HEK293 (cell line): Measurements from ENCODE around the gene UPK3A.

Experiments
- CTCF ChIA-PET: fragments of 350-600 bp; formaldehyde crosslinking; extraction: SDS; loops from one replicate; lab custom pipeline; 2021; ENCODE audit warnings: antibody characterized with exemption; lab: Yijun Ruan, JAX
- POLR2A ChIA-PET: fragments of 300-600 bp; formaldehyde crosslinking; extraction: SDS; loops from one replicate; lab custom pipeline; 2020; ENCODE audit warnings: antibody characterized with exemption, inconsistent platforms; lab: Yijun Ruan, JAX
- H3K27ac ChIP-seq: fragments of 200-500 bp; sonication (Bioruptor generic); 2 replicates; pipeline ENCODE4 v1.5.1; 2014; ENCODE audit warnings: low read depth, low read length, control low read depth, inconsistent platforms; ENCODE audit errors: extremely low read depth
- H3K36me3 ChIP-seq, 2 experiments: fragments of 200-500 bp in 1 of 2; sonication (Bioruptor generic) in 1 of 2; 1 replicate in 1 of 2; 2 replicates in 1 of 2; pipeline ENCODE4 v1.5.1; 2014 to 2017; ENCODE audit warnings: inconsistent platforms in 2 of 2, low read length in 2 of 2; ENCODE audit not compliant: control insufficient read depth in 2 of 2, insufficient read depth in 1 of 2
- H3K4me1 ChIP-seq: fragments of 200-500 bp; sonication (Bioruptor generic); 2 replicates; pipeline ENCODE4 v1.5.1; 2014; ENCODE audit warnings: mild to moderate bottlenecking, low read length, inconsistent platforms; ENCODE audit not compliant: control insufficient read depth, insufficient read depth
- H3K4me3 ChIP-seq: 2 replicates; pipeline ENCODE4 v1.5.1; 2011; ENCODE audit warnings: low read depth, mild to moderate bottlenecking, control low read depth, low read length, moderate library complexity
- H3K9me3 ChIP-seq: fragments of 200-500 bp; sonication (Bioruptor generic); 2 replicates; pipeline ENCODE4 v1.5.1; 2014; ENCODE audit warnings: low read depth, low read length, inconsistent platforms; ENCODE audit not compliant: control insufficient read depth, insufficient read depth
- GLIS2 ChIP-seq: fragments of 450-650 bp; formaldehyde crosslinking; IDR thresholded peaks from 2 replicates; pipeline ENCODE4 v1.5.1; 2016; ENCODE audit warnings: missing biosample characterization, missing genetic modification characterization
- PRDM1 ChIP-seq: fragments of 450-650 bp; formaldehyde crosslinking; IDR thresholded peaks from 2 replicates; pipeline ENCODE4; 2016; ENCODE audit warnings: missing biosample characterization, missing genetic modification characterization
- ZNF311 ChIP-seq: fragments of 450-650 bp; formaldehyde crosslinking; IDR thresholded peaks from 2 replicates; pipeline ENCODE4 v1.5.1; 2017; ENCODE audit warnings: missing biosample characterization, missing genetic modification characterization, borderline replicate concordance
- ZNF391 ChIP-seq: fragments of 450-650 bp; formaldehyde crosslinking; IDR thresholded peaks from 2 replicates; pipeline ENCODE4 v1.5.1; 2016; ENCODE audit warnings: low read depth, missing biosample characterization, missing genetic modification characterization, borderline replicate concordance
- ZNF416 ChIP-seq: fragments of 450-650 bp; formaldehyde crosslinking; IDR thresholded peaks from 2 replicates; pipeline ENCODE4 v1.5.1; 2016; ENCODE audit warnings: missing biosample characterization, missing genetic modification characterization
- ZNF423 ChIP-seq: fragments of 450-650 bp; formaldehyde crosslinking; IDR thresholded peaks from 2 replicates; pipeline ENCODE4 v1.5.1; 2016; ENCODE audit warnings: missing biosample characterization, missing genetic modification characterization
- ZNF510 ChIP-seq: fragments of 450-650 bp; formaldehyde crosslinking; IDR thresholded peaks from 2 replicates; pipeline ENCODE4 v1.5.1; 2018; ENCODE audit warnings: mild to moderate bottlenecking, missing genetic modification characterization, missing biosample characterization; ENCODE audit not compliant: insufficient replicate concordance
- ZNF549 ChIP-seq: fragments of 450-650 bp; IDR thresholded peaks from 2 replicates; pipeline ENCODE4 v1.5.1; 2018; ENCODE audit warnings: missing biosample characterization, missing genetic modification characterization, mild to moderate bottlenecking, inconsistent platforms, moderate library complexity
- ZNF560 ChIP-seq: fragments of 450-650 bp; formaldehyde crosslinking; IDR thresholded peaks from 2 replicates; pipeline ENCODE4 v1.5.1; 2017; ENCODE audit warnings: missing biosample characterization, missing genetic modification characterization, borderline replicate concordance
- ZNF654 ChIP-seq: fragments of 450-650 bp; formaldehyde crosslinking; IDR thresholded peaks from 2 replicates; pipeline ENCODE4 v1.5.1; 2016; ENCODE audit warnings: low read depth, missing biosample characterization, missing genetic modification characterization
- ZNF843 ChIP-seq: fragments of 450-650 bp; formaldehyde crosslinking; IDR thresholded peaks from 2 replicates; pipeline ENCODE4 v1.5.1; 2016; ENCODE audit warnings: missing biosample characterization, missing genetic modification characterization
- TF ChIP-seq, protein P1 (sequence below): fragments of 450-650 bp; formaldehyde crosslinking; IDR thresholded peaks from 2 replicates; pipeline ENCODE4 v1.5.1; 2016; ENCODE audit warnings: missing biosample characterization, missing genetic modification characterization
- TF ChIP-seq, protein P2 (sequence below): fragments of 450-650 bp; formaldehyde crosslinking; IDR thresholded peaks from 2 replicates; pipeline ENCODE4 v1.5.1; 2016; ENCODE audit warnings: missing biosample characterization, missing genetic modification characterization
- TF ChIP-seq, protein P3 (sequence below): fragments of 450-650 bp; formaldehyde crosslinking; IDR thresholded peaks from 2 replicates; pipeline ENCODE4 v1.5.1; 2017; ENCODE audit warnings: missing biosample characterization, mild to moderate bottlenecking, missing genetic modification characterization, moderate library complexity
- TF ChIP-seq, protein P4 (sequence below): fragments of 450-650 bp; formaldehyde crosslinking; IDR thresholded peaks from 2 replicates; pipeline ENCODE4 v1.5.1; 2017; ENCODE audit warnings: missing biosample characterization, missing genetic modification characterization
- TF ChIP-seq, protein P5 (sequence below): fragments of 450-650 bp; formaldehyde crosslinking; IDR thresholded peaks from 2 replicates; pipeline ENCODE4 v1.5.1; 2017; ENCODE audit warnings: missing biosample characterization, missing genetic modification characterization

The UPK3A gene

DNA sequence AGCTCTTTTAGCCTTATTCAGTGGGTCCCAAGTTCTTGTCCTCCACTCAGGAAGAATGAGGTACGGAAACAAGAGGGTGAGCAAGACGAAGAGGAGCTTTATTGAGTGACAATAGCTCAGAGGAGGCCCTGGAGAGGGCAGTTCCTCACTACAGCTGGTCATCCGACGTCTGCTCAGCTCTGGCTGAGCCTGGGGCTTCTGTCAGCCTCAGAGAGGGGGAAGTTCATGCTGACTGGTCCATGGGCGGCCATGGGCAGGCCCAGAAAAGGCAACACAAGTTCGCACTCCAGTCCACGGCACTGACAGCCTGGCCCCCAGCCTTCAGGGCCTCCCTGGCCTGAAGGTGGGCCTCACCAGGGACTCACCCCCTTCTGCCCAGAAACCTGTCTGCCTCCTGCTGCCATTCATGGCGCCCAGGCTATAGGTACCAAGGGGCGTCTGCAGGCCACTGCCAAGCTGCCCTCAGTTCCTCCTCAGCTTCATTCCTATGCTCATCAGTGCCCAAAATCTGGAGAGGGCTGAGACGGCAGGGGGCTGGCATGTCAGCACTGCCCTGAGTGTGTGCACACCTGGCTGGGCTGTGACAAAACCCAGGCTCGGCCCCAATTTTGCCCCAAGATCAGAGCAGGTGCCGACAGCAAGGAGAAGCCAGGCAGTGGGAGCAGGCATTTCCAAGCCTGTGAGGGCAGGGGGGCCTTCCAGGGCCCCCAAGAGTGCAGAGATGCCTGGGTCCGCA is 22.4 kb upstream of the UPK3A start:
- no peaks in the 10 kb centered on the region for H3K9me3 ChIP-seq
- ChIA-PET CTCF (interaction anchor here (0.6 to 1.4 kb wide), 5 partner anchors 10 to 575 kb away, joined by 3 to 5 read pairs (median 3); no protein-coding TSS in a partner anchor), POLR2A (no interaction called here)
- H3K4me3 ChIP-seq: no peak overlapping the region
- peaks cover 3% of the 10 kb centered on the region; the same call in 1 of the 2 replicates for H3K4me1 ChIP-seq
- TF ChIP-seq PRDM1 (no peak), GLIS2 (tag by site-specific recombination) (peak; percentile 21; the same call in 1 of the 2 replicates)
- no peak overlapping the region for H3K27ac ChIP-seq
- H3K36me3 ChIP-seq: no peaks in the 10 kb centered on the region

DNA sequence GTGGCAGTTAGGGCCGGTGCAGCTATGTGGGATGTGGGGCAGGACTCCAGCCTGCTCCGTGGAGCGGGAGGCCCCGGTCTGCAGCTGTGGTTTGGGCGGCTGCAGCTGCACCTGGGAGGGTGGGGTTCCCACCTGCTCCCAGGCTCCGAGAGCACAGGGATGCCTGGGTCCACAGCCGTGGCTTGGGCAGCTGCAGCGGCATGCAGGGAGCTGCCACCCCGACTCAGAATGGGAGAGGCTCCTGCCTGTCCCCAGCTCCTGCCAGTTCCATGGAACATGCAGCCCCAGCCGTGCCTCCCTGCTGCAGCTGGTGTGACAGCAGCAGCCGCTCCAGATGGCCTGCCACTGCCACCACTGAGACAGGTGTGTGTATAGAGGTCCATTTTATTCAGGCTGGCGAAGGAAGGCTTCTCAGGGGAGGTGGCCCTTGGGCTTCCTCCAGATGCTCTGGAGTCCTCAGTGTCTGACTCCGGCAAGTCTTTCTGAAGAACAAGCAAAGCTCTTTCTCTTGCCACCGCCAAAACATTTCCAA is 21.8 kb upstream of the UPK3A start:
- Histone ChIP-seq H3K4me1 (peaks cover 3% of the 10 kb centered on the region; the same call in 1 of the 2 replicates), H3K36me3 (no peaks in the 10 kb centered on the region), H3K27ac (no peak overlapping the region), H3K9me3 (no peaks in the 10 kb centered on the region), H3K4me3 (no peak overlapping the region)
- POLR2A ChIA-PET: no interaction called here
- TF ChIP-seq ZNF423 (no peak), ZNF549 (tag by site-specific recombination) (no peak), ZNF510 (tag by site-specific recombination) (no peak), GLIS2 (tag by site-specific recombination) (no peak), ZNF560 (no peak), ZNF391 (tag by site-specific recombination) (no peak), ZNF416 (no peak), ZNF311 (tag by site-specific recombination) (no peak), ZNF843 (no peak), ZNF654 (no peak)
- TF ChIP-seq, protein P1, sequence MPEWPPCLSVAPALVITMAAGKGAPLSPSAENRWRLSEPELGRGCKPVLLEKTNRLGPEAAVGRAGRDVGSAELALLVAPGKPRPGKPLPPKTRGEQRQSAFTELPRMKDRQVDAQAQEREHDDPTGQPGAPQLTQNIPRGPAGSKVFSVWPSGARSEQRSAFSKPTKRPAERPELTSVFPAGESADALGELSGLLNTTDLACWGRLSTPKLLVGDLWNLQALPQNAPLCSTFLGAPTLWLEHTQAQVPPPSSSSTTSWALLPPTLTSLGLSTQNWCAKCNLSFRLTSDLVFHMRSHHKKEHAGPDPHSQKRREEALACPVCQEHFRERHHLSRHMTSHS (tag by site-specific recombination): no peak
- TF ChIP-seq, protein P2, sequence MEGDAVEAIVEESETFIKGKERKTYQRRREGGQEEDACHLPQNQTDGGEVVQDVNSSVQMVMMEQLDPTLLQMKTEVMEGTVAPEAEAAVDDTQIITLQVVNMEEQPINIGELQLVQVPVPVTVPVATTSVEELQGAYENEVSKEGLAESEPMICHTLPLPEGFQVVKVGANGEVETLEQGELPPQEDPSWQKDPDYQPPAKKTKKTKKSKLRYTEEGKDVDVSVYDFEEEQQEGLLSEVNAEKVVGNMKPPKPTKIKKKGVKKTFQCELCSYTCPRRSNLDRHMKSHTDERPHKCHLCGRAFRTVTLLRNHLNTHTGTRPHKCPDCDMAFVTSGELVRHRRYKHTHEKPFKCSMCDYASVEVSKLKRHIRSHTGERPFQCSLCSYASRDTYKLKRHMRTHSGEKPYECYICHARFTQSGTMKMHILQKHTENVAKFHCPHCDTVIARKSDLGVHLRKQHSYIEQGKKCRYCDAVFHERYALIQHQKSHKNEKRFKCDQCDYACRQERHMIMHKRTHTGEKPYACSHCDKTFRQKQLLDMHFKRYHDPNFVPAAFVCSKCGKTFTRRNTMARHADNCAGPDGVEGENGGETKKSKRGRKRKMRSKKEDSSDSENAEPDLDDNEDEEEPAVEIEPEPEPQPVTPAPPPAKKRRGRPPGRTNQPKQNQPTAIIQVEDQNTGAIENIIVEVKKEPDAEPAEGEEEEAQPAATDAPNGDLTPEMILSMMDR (tag by site-specific recombination): no peak
- TF ChIP-seq, protein P3, sequence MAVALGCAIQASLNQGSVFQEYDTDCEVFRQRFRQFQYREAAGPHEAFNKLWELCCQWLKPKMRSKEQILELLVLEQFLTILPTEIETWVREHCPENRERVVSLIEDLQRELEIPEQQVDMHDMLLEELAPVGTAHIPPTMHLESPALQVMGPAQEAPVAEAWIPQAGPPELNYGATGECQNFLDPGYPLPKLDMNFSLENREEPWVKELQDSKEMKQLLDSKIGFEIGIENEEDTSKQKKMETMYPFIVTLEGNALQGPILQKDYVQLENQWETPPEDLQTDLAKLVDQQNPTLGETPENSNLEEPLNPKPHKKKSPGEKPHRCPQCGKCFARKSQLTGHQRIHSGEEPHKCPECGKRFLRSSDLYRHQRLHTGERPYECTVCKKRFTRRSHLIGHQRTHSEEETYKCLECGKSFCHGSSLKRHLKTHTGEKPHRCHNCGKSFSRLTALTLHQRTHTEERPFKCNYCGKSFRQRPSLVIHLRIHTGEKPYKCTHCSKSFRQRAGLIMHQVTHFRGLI (tag by site-specific recombination): no peak
- TF ChIP-seq, protein P4, sequence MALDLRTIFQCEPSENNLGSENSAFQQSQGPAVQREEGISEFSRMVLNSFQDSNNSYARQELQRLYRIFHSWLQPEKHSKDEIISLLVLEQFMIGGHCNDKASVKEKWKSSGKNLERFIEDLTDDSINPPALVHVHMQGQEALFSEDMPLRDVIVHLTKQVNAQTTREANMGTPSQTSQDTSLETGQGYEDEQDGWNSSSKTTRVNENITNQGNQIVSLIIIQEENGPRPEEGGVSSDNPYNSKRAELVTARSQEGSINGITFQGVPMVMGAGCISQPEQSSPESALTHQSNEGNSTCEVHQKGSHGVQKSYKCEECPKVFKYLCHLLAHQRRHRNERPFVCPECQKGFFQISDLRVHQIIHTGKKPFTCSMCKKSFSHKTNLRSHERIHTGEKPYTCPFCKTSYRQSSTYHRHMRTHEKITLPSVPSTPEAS (tag by site-specific recombination): no peak
- TF ChIP-seq, protein P5, sequence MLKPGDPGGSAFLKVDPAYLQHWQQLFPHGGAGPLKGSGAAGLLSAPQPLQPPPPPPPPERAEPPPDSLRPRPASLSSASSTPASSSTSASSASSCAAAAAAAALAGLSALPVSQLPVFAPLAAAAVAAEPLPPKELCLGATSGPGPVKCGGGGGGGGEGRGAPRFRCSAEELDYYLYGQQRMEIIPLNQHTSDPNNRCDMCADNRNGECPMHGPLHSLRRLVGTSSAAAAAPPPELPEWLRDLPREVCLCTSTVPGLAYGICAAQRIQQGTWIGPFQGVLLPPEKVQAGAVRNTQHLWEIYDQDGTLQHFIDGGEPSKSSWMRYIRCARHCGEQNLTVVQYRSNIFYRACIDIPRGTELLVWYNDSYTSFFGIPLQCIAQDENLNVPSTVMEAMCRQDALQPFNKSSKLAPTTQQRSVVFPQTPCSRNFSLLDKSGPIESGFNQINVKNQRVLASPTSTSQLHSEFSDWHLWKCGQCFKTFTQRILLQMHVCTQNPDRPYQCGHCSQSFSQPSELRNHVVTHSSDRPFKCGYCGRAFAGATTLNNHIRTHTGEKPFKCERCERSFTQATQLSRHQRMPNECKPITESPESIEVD (tag by site-specific recombination): no peak
- CTCF ChIA-PET: interaction anchor here (0.6 to 1.4 kb wide), 4 partner anchors 54 to 576 kb away, joined by 3 to 5 read pairs (median 3); no protein-coding TSS in a partner anchor
